Testis (tissue), 2 donors: ENCODE data around the gene GCM1.

Experiments
- POLR2A ChIP-seq: fragments of 450-650 bp; IDR thresholded peaks from one replicate; pipeline ENCODE4 v1.6.1; 2017; ENCODE audit warnings: antibody characterized with exemption, mild to moderate bottlenecking, moderate library complexity
- TF ChIP-seq, protein P1 (sequence below), 3 experiments: fragments of 450-650 bp in 2 of 3; fragments of 200-600 bp in 1 of 3; sonication (generic) in 1 of 3; IDR thresholded peaks; one replicate each; pipeline ENCODE4 v1.5.1; 2016 to 2019; ENCODE audit warnings: antibody characterized with exemption in 3 of 3, mild to moderate bottlenecking in 2 of 3, moderate library complexity in 1 of 3

DNA sequence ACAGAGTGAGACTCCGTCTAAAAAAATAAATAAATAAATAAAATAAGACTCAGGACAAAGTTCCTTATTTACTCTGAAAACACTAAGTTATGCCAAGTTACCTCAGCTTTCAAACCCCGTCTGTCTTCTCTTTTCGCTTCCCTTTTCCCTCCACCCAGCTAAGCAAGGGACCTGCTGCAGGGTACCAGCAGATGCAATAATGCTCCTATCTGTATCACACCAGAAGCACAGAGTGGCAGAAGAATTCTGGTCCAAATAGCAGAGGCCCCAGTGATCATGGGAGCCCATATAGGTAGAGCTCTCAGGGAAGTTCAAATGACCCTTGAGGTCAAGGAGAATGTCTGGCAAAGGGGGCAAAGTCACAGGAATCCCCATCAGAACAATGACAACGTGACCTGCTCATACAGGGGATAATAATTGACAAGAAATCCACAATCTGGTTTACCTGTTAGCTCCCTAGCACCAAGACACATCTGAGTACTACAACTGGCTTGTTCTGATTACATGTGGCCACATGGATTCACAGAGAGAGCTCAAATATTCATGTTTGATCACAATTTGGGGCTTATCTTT is 8.7 kb downstream of the GCM1 start:
- no peak for TF ChIP-seq POLR2A
- TF ChIP-seq, protein P1, sequence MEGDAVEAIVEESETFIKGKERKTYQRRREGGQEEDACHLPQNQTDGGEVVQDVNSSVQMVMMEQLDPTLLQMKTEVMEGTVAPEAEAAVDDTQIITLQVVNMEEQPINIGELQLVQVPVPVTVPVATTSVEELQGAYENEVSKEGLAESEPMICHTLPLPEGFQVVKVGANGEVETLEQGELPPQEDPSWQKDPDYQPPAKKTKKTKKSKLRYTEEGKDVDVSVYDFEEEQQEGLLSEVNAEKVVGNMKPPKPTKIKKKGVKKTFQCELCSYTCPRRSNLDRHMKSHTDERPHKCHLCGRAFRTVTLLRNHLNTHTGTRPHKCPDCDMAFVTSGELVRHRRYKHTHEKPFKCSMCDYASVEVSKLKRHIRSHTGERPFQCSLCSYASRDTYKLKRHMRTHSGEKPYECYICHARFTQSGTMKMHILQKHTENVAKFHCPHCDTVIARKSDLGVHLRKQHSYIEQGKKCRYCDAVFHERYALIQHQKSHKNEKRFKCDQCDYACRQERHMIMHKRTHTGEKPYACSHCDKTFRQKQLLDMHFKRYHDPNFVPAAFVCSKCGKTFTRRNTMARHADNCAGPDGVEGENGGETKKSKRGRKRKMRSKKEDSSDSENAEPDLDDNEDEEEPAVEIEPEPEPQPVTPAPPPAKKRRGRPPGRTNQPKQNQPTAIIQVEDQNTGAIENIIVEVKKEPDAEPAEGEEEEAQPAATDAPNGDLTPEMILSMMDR (IDR thresholded peaks at IDR 0.05) = no peak
